Keratinocyte (primary cell): ENCODE measurements around the gene PPP1R3E. TPM values are rescaled to one million over a fixed set of nuclear protein-coding genes. Genes with fewer than 3 reads are reported as not detected.
A peak's percentile ranks its signal among the peaks of the same experiment; 100 is the strongest.

ENCODE experiments used
- DNase-seq: peaks from one replicate; pipeline ENCODE4 v3.0.0-alpha.2; 2011; ENCODE audit warnings: low read depth, missing footprints, low spot score
- FAIRE-seq: peaks from 2 replicates; lab custom pipeline; 2011; peaks lifted over from hg19 to GRCh38; lab: Jason Lieb, UNC
- H2AFZ ChIP-seq: 2 replicates; pipeline ENCODE4 v1.6.0; 2012; ENCODE audit warnings: low read length, control low read depth, inconsistent platforms; ENCODE audit not compliant: control insufficient read depth
- H3K27ac ChIP-seq: 2 replicates; pipeline ENCODE4 v1.5.1; 2011; ENCODE audit warnings: low read length; ENCODE audit not compliant: control insufficient read depth, insufficient read depth
- H3K27me3 ChIP-seq: 3 replicates; pipeline ENCODE4 v1.6.0; 2011; ENCODE audit warnings: low read length; ENCODE audit not compliant: control insufficient read depth, insufficient read depth; ENCODE audit errors: extremely low read depth
- H3K36me3 ChIP-seq, 2 experiments: 2 replicates in 1 of 2; 3 replicates in 1 of 2; pipeline ENCODE4 v1.5.1; 2011; ENCODE audit warnings: low read length in 2 of 2, mild to moderate bottlenecking in 1 of 2; ENCODE audit not compliant: control insufficient read depth in 2 of 2, insufficient read depth in 2 of 2; ENCODE audit errors: extremely low read depth in 1 of 2
- H3K4me1 ChIP-seq: 3 replicates; pipeline ENCODE4 v1.5.1; 2011; ENCODE audit warnings: low read length; ENCODE audit not compliant: control insufficient read depth, insufficient read depth; ENCODE audit errors: extremely low read depth
- H3K4me2 ChIP-seq: 3 replicates; pipeline ENCODE4 v1.6.0; 2011; ENCODE audit warnings: low read depth, low read length; ENCODE audit not compliant: control insufficient read depth, insufficient read depth; ENCODE audit errors: extremely low read depth
- H3K4me3 ChIP-seq, 3 experiments: fragments of 200-600 bp in 1 of 3; sonication (generic) in 1 of 3; 2 replicates in 2 of 3; 3 replicates in 1 of 3; pipeline ENCODE4 v1.5.1; 2011 to 2016; ENCODE audit warnings: low read length in 3 of 3, mild to moderate bottlenecking in 3 of 3, control low read depth in 2 of 3, inconsistent platforms in 1 of 3, low read depth in 1 of 3, mixed read lengths in 1 of 3, mixed run types in 1 of 3, moderate library complexity in 1 of 3; ENCODE audit not compliant: control insufficient read depth in 2 of 3, insufficient read depth in 2 of 3; ENCODE audit errors: extremely low read depth in 1 of 3
- H3K79me2 ChIP-seq: 2 replicates; pipeline ENCODE4 v1.6.0; 2012; ENCODE audit warnings: low read length; ENCODE audit not compliant: control insufficient read depth, insufficient read depth
- H3K9ac ChIP-seq: 3 replicates; pipeline ENCODE4 v1.6.0; 2011; ENCODE audit warnings: low read length; ENCODE audit not compliant: control insufficient read depth, insufficient read depth; ENCODE audit errors: extremely low read depth
- H3K9me1 ChIP-seq: 3 replicates; pipeline ENCODE4 v1.6.0; 2011; ENCODE audit warnings: low read length; ENCODE audit not compliant: control insufficient read depth, insufficient read depth; ENCODE audit errors: extremely low read depth
- H3K9me3 ChIP-seq: 2 replicates; pipeline ENCODE4 v1.5.1; 2012; ENCODE audit warnings: low read depth, low read length; ENCODE audit not compliant: control insufficient read depth
- H4K20me1 ChIP-seq: 3 replicates; pipeline ENCODE4 v1.6.0; 2011; ENCODE audit warnings: low read length; ENCODE audit not compliant: control insufficient read depth, insufficient read depth; ENCODE audit errors: extremely low read depth
- EZH2 ChIP-seq: IDR thresholded peaks from one replicate; pipeline ENCODE4 v1.6.1; 2012; ENCODE audit warnings: inconsistent platforms, mild to moderate bottlenecking, low read length, moderate library complexity
- dilution Hi-C: fragments of 300-500 bp; cut with MboI; formaldehyde crosslinking; loops from one replicate; pipeline ENCODE4 v1.7.0; 2020; ENCODE audit warnings: low sequenced_read_pairs; ENCODE audit not compliant: extremely low pct_ligation_motif_present
- polyA plus RNA-seq, 5 experiments: library from polyadenylated mRNA; depleted of rRNA in 3 of 5; stranded (reverse) in 3 of 5; stranded (forward) in 1 of 5; unstranded in 1 of 5; fragments of >200 nt; gene quantifications; 1 replicate in 1 of 5; 2 replicates in 3 of 5; 3 replicates in 1 of 5; pipeline versions ENCODE4 v1.2.1 to v1.2.3, GENCODE V29; 2011 to 2012; ENCODE audit warnings: missing spikeins in 2 of 5, low read depth in 1 of 5, low replicate concordance in 1 of 5
- TF ChIP-seq, protein P1 (sequence below), 3 experiments: IDR thresholded peaks in 1 of 3; conservative IDR thresholded peaks in 1 of 3; optimal IDR thresholded peaks in 1 of 3; 2 replicates in 2 of 3; 3 replicates in 1 of 3; pipeline versions ENCODE3 to v1.5.1; 2011; ENCODE audit warnings: low read length in 3 of 3, mild to moderate bottlenecking in 3 of 3, moderate library complexity in 2 of 3, control low read depth in 1 of 3, inconsistent platforms in 1 of 3; ENCODE audit not compliant: insufficient read depth in 2 of 3; ENCODE audit errors: extremely low read depth in 1 of 3

PPP1R3E gene
- polyA plus RNA-seq, 1 donor (not counting 4 experiments of a cell fraction or from before 2014, with no cell fraction given): 2.5 TPM

DNA sequence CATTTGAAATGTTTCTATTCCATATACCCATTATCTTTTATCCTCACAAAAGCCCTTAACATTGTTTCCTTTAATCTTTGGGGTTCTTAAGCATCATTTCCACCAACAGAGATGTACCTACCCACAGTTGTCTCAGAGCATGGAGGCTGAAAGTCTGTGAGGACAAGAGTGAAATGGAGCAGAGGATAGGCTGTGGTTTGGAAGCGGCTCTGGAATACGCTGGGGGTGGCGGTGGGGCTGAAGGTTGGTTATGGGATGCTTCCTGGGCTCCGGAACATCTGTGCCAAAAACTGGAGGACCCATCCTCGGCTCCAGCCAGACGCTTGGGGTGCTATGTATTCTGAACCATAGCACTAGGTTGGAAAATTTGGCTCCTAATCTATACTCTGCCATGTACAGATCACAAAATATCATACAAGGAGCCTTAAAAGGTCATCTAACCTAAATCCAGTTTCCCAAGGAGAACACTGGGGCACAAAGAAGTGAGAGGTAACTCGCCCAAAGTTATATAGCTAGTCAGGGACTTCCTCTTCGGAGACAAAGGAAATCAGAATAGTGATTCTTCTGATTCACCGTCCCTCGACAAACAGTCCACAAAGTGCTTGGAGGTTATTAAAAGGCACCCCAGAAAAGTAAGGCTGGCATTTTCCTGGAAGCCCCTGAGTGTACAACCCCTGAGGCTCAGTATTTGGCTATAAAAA is 2.5 kb downstream of the PPP1R3E start:
- dilution Hi-C loops: no loop called here
- Histone ChIP-seq H3K9ac (peak overlapping the region; percentile 89), H3K27ac (peak overlapping the region; percentile 91), H3K4me2 (peak overlapping the region; percentile 100), H3K9me1 (no peaks in the 10 kb centered on the region), H3K27me3 (no peaks in the 10 kb centered on the region), H3K9me3 (no peaks in the 10 kb centered on the region), H4K20me1 (no peaks in the 10 kb centered on the region), H3K79me2 (no peaks in the 10 kb centered on the region), H2AFZ (peak overlapping the region; percentile 75), H3K4me3 (peak overlapping the region; percentile 45 to 94 (median 70)), H3K36me3 (no peaks in the 10 kb centered on the region), H3K4me1 (peaks cover 35% of the 10 kb centered on the region)
- DNase-seq (no peak), FAIRE-seq (no peak)
- TF ChIP-seq, protein P1, sequence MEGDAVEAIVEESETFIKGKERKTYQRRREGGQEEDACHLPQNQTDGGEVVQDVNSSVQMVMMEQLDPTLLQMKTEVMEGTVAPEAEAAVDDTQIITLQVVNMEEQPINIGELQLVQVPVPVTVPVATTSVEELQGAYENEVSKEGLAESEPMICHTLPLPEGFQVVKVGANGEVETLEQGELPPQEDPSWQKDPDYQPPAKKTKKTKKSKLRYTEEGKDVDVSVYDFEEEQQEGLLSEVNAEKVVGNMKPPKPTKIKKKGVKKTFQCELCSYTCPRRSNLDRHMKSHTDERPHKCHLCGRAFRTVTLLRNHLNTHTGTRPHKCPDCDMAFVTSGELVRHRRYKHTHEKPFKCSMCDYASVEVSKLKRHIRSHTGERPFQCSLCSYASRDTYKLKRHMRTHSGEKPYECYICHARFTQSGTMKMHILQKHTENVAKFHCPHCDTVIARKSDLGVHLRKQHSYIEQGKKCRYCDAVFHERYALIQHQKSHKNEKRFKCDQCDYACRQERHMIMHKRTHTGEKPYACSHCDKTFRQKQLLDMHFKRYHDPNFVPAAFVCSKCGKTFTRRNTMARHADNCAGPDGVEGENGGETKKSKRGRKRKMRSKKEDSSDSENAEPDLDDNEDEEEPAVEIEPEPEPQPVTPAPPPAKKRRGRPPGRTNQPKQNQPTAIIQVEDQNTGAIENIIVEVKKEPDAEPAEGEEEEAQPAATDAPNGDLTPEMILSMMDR (optimal IDR thresholded peaks at IDR 0.05 in 1 of 3, IDR thresholded peaks at IDR 0.05 in 1 of 3, conservative IDR thresholded peaks at IDR 0.05 in 1 of 3; ENCODE audit: extremely low read depth in 1 of 3, insufficient read depth in 2 of 3, low read length in 3 of 3): no peak
- no peak for TF ChIP-seq EZH2

DNA sequence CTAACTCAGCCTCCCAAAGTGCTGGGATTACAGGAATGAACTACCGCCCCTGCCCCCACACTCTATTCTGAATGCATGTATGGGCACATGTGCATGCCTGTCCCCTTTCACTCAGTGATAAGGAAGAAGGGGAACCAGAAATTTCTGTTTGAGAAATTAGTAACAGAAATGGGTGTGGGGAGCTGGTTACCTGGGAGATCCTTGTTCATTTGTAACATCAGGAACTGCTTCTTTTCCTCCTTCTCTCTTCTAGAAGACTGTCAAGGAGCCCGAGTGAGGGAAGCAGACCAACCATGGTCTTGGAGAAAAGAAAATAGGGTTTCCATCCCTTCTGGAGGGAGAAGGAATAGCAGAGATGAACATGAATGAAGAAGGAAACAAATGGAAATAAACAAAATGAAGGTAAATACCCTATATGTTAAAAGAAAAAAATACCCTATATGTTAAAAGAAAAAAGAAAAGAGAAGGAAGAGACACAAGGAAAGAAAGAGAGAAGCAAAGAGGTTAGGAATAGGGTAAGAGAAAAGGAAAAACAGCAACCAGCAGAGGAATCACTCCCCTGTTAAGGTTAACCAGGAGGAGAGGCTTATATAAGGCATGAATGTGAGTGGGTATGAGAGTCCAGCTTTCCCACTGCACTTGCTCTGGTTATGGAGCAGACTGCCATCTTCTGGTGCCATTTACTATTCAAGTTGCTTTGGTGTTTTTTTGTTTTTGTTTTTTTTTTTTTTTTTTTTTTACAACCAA is 3.3 kb downstream of the PPP1R3E start:
- no peak overlapping the region for H2AFZ ChIP-seq
- H3K9me1 ChIP-seq: no peaks in the 10 kb centered on the region
- H3K4me2 ChIP-seq: peak overlapping the region; percentile 100
- H4K20me1 ChIP-seq: no peaks in the 10 kb centered on the region
- H3K9me3 ChIP-seq: no peaks in the 10 kb centered on the region
- no peaks in the 10 kb centered on the region for H3K79me2 ChIP-seq
- FAIRE-seq (no peak), DNase-seq (no peak)
- no peaks in the 10 kb centered on the region for H3K27me3 ChIP-seq
- peak overlapping the region; percentile 89 for H3K9ac ChIP-seq
- dilution Hi-C loops: no loop called here
- H3K36me3 ChIP-seq: no peaks in the 10 kb centered on the region
- peak overlapping the region; percentile 91 for H3K27ac ChIP-seq
- TF ChIP-seq, protein P1 (optimal IDR thresholded peaks at IDR 0.05 in 1 of 3, IDR thresholded peaks at IDR 0.05 in 1 of 3, conservative IDR thresholded peaks at IDR 0.05 in 1 of 3; ENCODE audit: extremely low read depth in 1 of 3, insufficient read depth in 2 of 3, low read length in 3 of 3): peak; percentile 22 to 60 (median 39)
- TF ChIP-seq EZH2: no peak
- H3K4me3 ChIP-seq: no peak overlapping the region
- H3K4me1 ChIP-seq: peaks cover 35% of the 10 kb centered on the region
